ENCODE data around the gene FGF11.

FGF11 gene

GRCh38 chr17:7409716-7410115, 29.6 kb upstream of the FGF11 start:
- DNase-seq (ENCODE audit: low spot score), result no peak
- TF ChIP-seq CTCF (IDR thresholded peaks at IDR 0.05; ENCODE audit: extremely low read depth, missing control alignments), result no peak

- TF ChIP-seq CTCF (IDR thresholded peaks at IDR 0.05; ENCODE audit: extremely low read depth, missing control alignments), result no peak
- no peak for DNase-seq (ENCODE audit: low spot score)
These were observed 28.5 kb upstream of the FGF11 start for GRCh38 chr17:7410634-7411426.

GRCh38 chr17:7411427-7411750, 27.9 kb upstream of the FGF11 start:
- no peak for DNase-seq (ENCODE audit: low spot score)
- no peak for TF ChIP-seq CTCF (IDR thresholded peaks at IDR 0.05; ENCODE audit: extremely low read depth, missing control alignments)

GRCh38 chr17:7413346-7413985, 25.8 kb upstream of the FGF11 start:
- no peak for TF ChIP-seq CTCF (IDR thresholded peaks at IDR 0.05; ENCODE audit: extremely low read depth, missing control alignments)
- no peak for DNase-seq (ENCODE audit: low spot score)

GRCh38 chr17:7414837-7415236, 24.5 kb upstream of the FGF11 start:
- no peak for DNase-seq (ENCODE audit: low spot score)
- no peak for TF ChIP-seq CTCF (IDR thresholded peaks at IDR 0.05; ENCODE audit: extremely low read depth, missing control alignments)

- no peak for TF ChIP-seq CTCF (IDR thresholded peaks at IDR 0.05; ENCODE audit: extremely low read depth, missing control alignments)
- DNase-seq (ENCODE audit: low spot score), result no peak
These were observed 23.5 kb upstream of the FGF11 start for GRCh38 chr17:7415784-7416183.

GRCh38 chr17:7416323-7416722, 23.0 kb upstream of the FGF11 start:
- no peak for DNase-seq (ENCODE audit: low spot score)
- TF ChIP-seq CTCF (IDR thresholded peaks at IDR 0.05; ENCODE audit: extremely low read depth, missing control alignments), result no peak

Measured in GM20000 (cell line).